ENCODE results near the gene FBH1. TPM values are rescaled to one million over a fixed set of nuclear protein-coding genes. Genes with fewer than 3 reads are reported as not detected.
A peak's percentile ranks its signal among the peaks of the same experiment; 100 is the strongest.

Gene FBH1
- total and polyA plus RNA-seq, 9 of the 15 experiments (the other 6 are each of a cell fraction or from before 2014, with no cell fraction given): 13.4 to 108 (median 77.8) TPM

- in situ Hi-C loops (cut with MboI) (loop anchor here (25.0 kb wide), 1 partner anchor 460 kb away; no protein-coding TSS in a partner anchor), intact Hi-C loops (cut with micrococcal nuclease) (no loop called here)
- POLR2A ChIA-PET: interaction anchor here (1.9 kb wide), 1 partner anchor 11 kb away, joined by 5 read pairs; no protein-coding TSS in a partner anchor
- H3K9me3 ChIP-seq (replicated peaks; ENCODE audit: control insufficient read depth, insufficient read depth, low read depth, low read length): no peaks in the 10 kb centered on the region
- CTCF ChIA-PET (ENCODE audit: low intra/inter-chr PET ratio): no interaction called here
- H3K36me3 ChIP-seq (ENCODE audit: control insufficient read depth, insufficient read depth, low read length): peaks cover 90% of the 10 kb centered on the region
- ATAC-seq (no peak), FAIRE-seq (no peak), DNase-seq (ENCODE audit: extremely low read depth in 1 of 4, low spot score in 3 of 4) (no peak)
- no peak overlapping the region for H2AFZ ChIP-seq (ENCODE audit: low read depth, low read length)
- peaks cover 0 to under 1% of the 10 kb centered on the region in 2 experiments; a peak in 2 of 5 replicates for H3K4me1 ChIP-seq (replicated peaks in 1 of 2; ENCODE audit: control insufficient read depth in 2 of 2, insufficient read depth in 2 of 2, low read length in 2 of 2)
- no peaks in the 10 kb centered on the region for H3K79me2 ChIP-seq (ENCODE audit: control insufficient read depth, insufficient read depth, low read length)
- no peak overlapping the region for H3K27ac ChIP-seq (ENCODE audit: extremely low read depth, low read depth, low read length)
- no peaks in the 10 kb centered on the region for H3K27me3 ChIP-seq (ENCODE audit: control insufficient read depth in 2 of 2, insufficient read depth in 2 of 2, low read length in 2 of 2)
- 98% methylated on average over 8 of the region's 8 CpGs for WGBS (ENCODE audit: insufficient coverage, low coverage, missing lambda C conversion rate)
- TF ChIP-seq, protein P1, sequence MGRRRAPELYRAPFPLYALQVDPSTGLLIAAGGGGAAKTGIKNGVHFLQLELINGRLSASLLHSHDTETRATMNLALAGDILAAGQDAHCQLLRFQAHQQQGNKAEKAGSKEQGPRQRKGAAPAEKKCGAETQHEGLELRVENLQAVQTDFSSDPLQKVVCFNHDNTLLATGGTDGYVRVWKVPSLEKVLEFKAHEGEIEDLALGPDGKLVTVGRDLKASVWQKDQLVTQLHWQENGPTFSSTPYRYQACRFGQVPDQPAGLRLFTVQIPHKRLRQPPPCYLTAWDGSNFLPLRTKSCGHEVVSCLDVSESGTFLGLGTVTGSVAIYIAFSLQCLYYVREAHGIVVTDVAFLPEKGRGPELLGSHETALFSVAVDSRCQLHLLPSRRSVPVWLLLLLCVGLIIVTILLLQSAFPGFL (CRISPR knock-in tag; IDR thresholded peaks at IDR 0.05): no peak
- TF ChIP-seq KAT8 (IDR thresholded peaks at IDR 0.05; ENCODE audit: low read depth): no peak
- TF ChIP-seq MTA3 (IDR thresholded peaks at IDR 0.05; ENCODE audit: borderline replicate concordance): no peak
- TF ChIP-seq POU5F1 (IDR thresholded peaks at IDR 0.05; ENCODE audit: borderline replicate concordance, low read depth, low read length, partially characterized antibody): no peak
- H3K9ac ChIP-seq (ENCODE audit: insufficient read depth in 1 of 2, low read depth in 2 of 2, low read length in 2 of 2): no peak overlapping the region
- H3K4me2 ChIP-seq (ENCODE audit: insufficient read depth, low read length): no peak overlapping the region
- H3K4me3 ChIP-seq: no peak overlapping the region
- no peaks in the 10 kb centered on the region for H4K20me1 ChIP-seq (replicated peaks; ENCODE audit: control insufficient read depth, insufficient read depth, low read length)
- no TSS peak for BruUV-seq (replicated peaks)
- H3K9me1 ChIP-seq (ENCODE audit: control insufficient read depth, insufficient read depth, low read length): no peaks in the 10 kb centered on the region
Measured at GRCh38 chr10:5927306-5927705, 37.3 kb downstream of the FBH1 start.

- in situ Hi-C loops (cut with MboI): loop anchor here (25.0 kb wide), 1 partner anchor 458 kb away; no protein-coding TSS in a partner anchor
- FAIRE-seq: no peak
Measured at GRCh38 chr10:5929442-5929841, 39.4 kb downstream of the FBH1 start.

More at GRCh38 chr10:5929442-5929841, 39.4 kb downstream of the FBH1 start:
- Histone ChIP-seq H3K4me1 (replicated peaks in 1 of 2; ENCODE audit: control insufficient read depth in 2 of 2, insufficient read depth in 2 of 2, low read length in 2 of 2) (peaks cover 11 to 18% of the 10 kb centered on the region in 2 experiments; a peak in 4 of 5 replicates), H3K9me1 (ENCODE audit: control insufficient read depth, insufficient read depth, low read length) (no peaks in the 10 kb centered on the region), H3K27me3 (ENCODE audit: control insufficient read depth in 2 of 2, insufficient read depth in 2 of 2, low read length in 2 of 2) (no peaks in the 10 kb centered on the region), H3K36me3 (ENCODE audit: control insufficient read depth, insufficient read depth, low read length) (peaks cover 82% of the 10 kb centered on the region), H3K4me3 (no peak overlapping the region), H3K4me2 (ENCODE audit: insufficient read depth, low read length) (no peak overlapping the region), H3K9me3 (replicated peaks; ENCODE audit: control insufficient read depth, insufficient read depth, low read depth, low read length) (no peaks in the 10 kb centered on the region), H3K79me2 (ENCODE audit: control insufficient read depth, insufficient read depth, low read length) (peaks cover 4% of the 10 kb centered on the region; the same call in 1 of the 3 replicates), H3K27ac (ENCODE audit: extremely low read depth, low read depth, low read length) (no peak overlapping the region), H2AFZ (ENCODE audit: low read depth, low read length) (no peak overlapping the region), H4K20me1 (replicated peaks; ENCODE audit: control insufficient read depth, insufficient read depth, low read length) (no peaks in the 10 kb centered on the region), H3K9ac (ENCODE audit: insufficient read depth in 1 of 2, low read depth in 2 of 2, low read length in 2 of 2) (no peak overlapping the region)
- ATAC-seq: no peak
- ChIA-PET CTCF (ENCODE audit: low intra/inter-chr PET ratio) (no interaction called here), POLR2A (interaction anchor here (0.6 to 1.9 kb wide), 3 partner anchors 9 to 359 kb away, joined by 3 to 5 read pairs (median 3); no protein-coding TSS in a partner anchor)
- 56% methylated on average over 8 of the region's 8 CpGs for WGBS (ENCODE audit: insufficient coverage, low coverage, missing lambda C conversion rate)
- no TSS peak for BruUV-seq (replicated peaks)
- DNase-seq (ENCODE audit: extremely low read depth in 1 of 4, low spot score in 3 of 4): no peak
- TF ChIP-seq, protein P2, sequence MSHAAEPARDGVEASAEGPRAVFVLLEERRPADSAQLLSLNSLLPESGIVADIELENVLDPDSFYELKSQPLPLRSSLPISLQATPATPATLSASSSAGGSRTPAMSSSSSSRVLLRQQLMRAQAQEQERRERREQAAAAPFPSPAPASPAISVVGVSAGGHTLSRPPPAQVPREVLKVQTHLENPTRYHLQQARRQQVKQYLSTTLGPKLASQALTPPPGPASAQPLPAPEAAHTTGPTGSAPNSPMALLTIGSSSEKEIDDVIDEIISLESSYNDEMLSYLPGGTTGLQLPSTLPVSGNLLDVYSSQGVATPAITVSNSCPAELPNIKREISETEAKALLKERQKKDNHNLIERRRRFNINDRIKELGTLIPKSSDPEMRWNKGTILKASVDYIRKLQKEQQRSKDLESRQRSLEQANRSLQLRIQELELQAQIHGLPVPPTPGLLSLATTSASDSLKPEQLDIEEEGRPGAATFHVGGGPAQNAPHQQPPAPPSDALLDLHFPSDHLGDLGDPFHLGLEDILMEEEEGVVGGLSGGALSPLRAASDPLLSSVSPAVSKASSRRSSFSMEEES (CRISPR knock-in tag; IDR thresholded peaks at IDR 0.05): peak; percentile 71
- no peak for TF ChIP-seq NFATC3 (IDR thresholded peaks at IDR 0.05)
- intact Hi-C loops (cut with micrococcal nuclease): no loop called here

Data from K562 (cell line).